SW480 (cell line): ENCODE data around the gene TNFSF18.
"Not testable (repeated sequence)": the region's sequence is repeated elsewhere in the genome, so short reads cannot be mapped to it uniquely, and the experiment has no call there.

Experiments used
- DNase-seq: peaks from one replicate; pipeline ENCODE4 v3.0.0-alpha.2; 2016; ENCODE audit warnings: low spot score

TNFSF18 gene

GRCh38 chr1:173050865-173051264, at the start of gene TNFSF18:
Gene TNFSF18 (minus strand): TSS chr1:173050941. CDS start chr1:173050896, 45 bp downstream.
- no peak for DNase-seq

GRCh38 chr1:173099166-173099565, 48.4 kb upstream of the TNFSF18 start:
- DNase-seq = no peak

- no peak for DNase-seq
Observed at GRCh38 chr1:173098117-173098516, 47.4 kb upstream of the TNFSF18 start.

GRCh38 chr1:173097001-173097400, 46.3 kb upstream of the TNFSF18 start:
- no peak for DNase-seq

- peak; percentile 8 for DNase-seq
Observed at GRCh38 chr1:173095632-173096031, 44.9 kb upstream of the TNFSF18 start.

GRCh38 chr1:173094541-173094940, 43.8 kb upstream of the TNFSF18 start:
- no peak for DNase-seq

- no peak for DNase-seq
Observed at GRCh38 chr1:173093691-173094445, 43.1 kb upstream of the TNFSF18 start.

- no peak for DNase-seq
Observed at GRCh38 chr1:173084292-173084691, 33.6 kb upstream of the TNFSF18 start.

GRCh38 chr1:173082913-173083312, 32.2 kb upstream of the TNFSF18 start:
- no peak for DNase-seq

- not testable (repeated sequence) for DNase-seq
Observed at GRCh38 chr1:173074217-173074616, 23.5 kb upstream of the TNFSF18 start.

- DNase-seq = no peak
Observed at GRCh38 chr1:173064011-173064410, 13.3 kb upstream of the TNFSF18 start.

- no peak for DNase-seq
Observed at GRCh38 chr1:173063171-173063570, 12.4 kb upstream of the TNFSF18 start.

- DNase-seq = peak; percentile 93
Observed at GRCh38 chr1:173062150-173062938, 11.6 kb upstream of the TNFSF18 start.

GRCh38 chr1:173058556-173058955, 7.8 kb upstream of the TNFSF18 start:
- no peak for DNase-seq

GRCh38 chr1:173057984-173058383, 7.2 kb upstream of the TNFSF18 start:
- DNase-seq = no peak

GRCh38 chr1:173056365-173056764, 5.6 kb upstream of the TNFSF18 start:
- DNase-seq = no peak

GRCh38 chr1:173052681-173053196, 2.0 kb upstream of the TNFSF18 start:
- DNase-seq = no peak

GRCh38 chr1:173049322-173049633, 1.5 kb downstream of the TNFSF18 start:
- no peak for DNase-seq

GRCh38 chr1:173048621-173049321, 2.0 kb downstream of the TNFSF18 start:
- no peak for DNase-seq

GRCh38 chr1:173044656-173045055, 6.1 kb downstream of the TNFSF18 start:
- DNase-seq = no peak

- DNase-seq = peak; percentile 64
Observed at GRCh38 chr1:173043253-173043652, 7.5 kb downstream of the TNFSF18 start.

- peak; percentile 60 for DNase-seq
Observed at GRCh38 chr1:173042806-173043205, 7.9 kb downstream of the TNFSF18 start.

GRCh38 chr1:173039626-173040025, 11.1 kb downstream of the TNFSF18 start:
- DNase-seq = no peak
